ENCODE data around the gene TPM4. TPM values are rescaled to one million over a fixed set of nuclear protein-coding genes. Genes with fewer than 3 reads are reported as not detected.

TPM4 gene
- polyA plus RNA-seq, 1 donor from 2014 or later, result 119 TPM

GRCh38 chr19:16032509-16033135 is 43.7 kb upstream of the TPM4 start:
- Histone ChIP-seq H3K36me3 (ENCODE audit: insufficient read depth, low read length) (no peaks in the 10 kb centered on the region), H3K27ac (ENCODE audit: low read length) (no peak overlapping the region), H4K20me1 (ENCODE audit: insufficient read depth) (no peaks in the 10 kb centered on the region), H3K79me2 (replicated peaks; ENCODE audit: insufficient read depth, low read length) (no peaks in the 10 kb centered on the region), H2AFZ (ENCODE audit: low read depth, low read length) (no peak overlapping the region), H3K4me2 (ENCODE audit: low read length) (no peak overlapping the region), H3K9me2 (ENCODE audit: insufficient read depth, low read length) (no peaks in the 10 kb centered on the region), H3K9ac (ENCODE audit: low read length) (no peak overlapping the region), H3K4me3 (ENCODE audit: low read length) (no peak overlapping the region), H3K27me3 (ENCODE audit: insufficient read depth, low read depth, low read length) (no peaks in the 10 kb centered on the region), H3K9me3 (ENCODE audit: low read length) (no peaks in the 10 kb centered on the region), H3F3A (ENCODE audit: insufficient read depth, low read length, poor library complexity, severe bottlenecking) (no peaks in the 10 kb centered on the region)
- no peak for TF ChIP-seq REST (IDR thresholded peaks at IDR 0.05; ENCODE audit: borderline replicate concordance)
- TF ChIP-seq EP300 (conservative IDR thresholded peaks at IDR 0.05; ENCODE audit: poor library complexity, severe bottlenecking), result no peak
- TF ChIP-seq EZH2 (IDR thresholded peaks at IDR 0.05; ENCODE audit: borderline replicate concordance, insufficient read depth, low read length, poor library complexity, severe bottlenecking), result no peak
- TF ChIP-seq RAD21 (conservative IDR thresholded peaks at IDR 0.05), result no peak
- no peak for TF ChIP-seq CTCF (IDR thresholded peaks at IDR 0.05; ENCODE audit: poor library complexity, severe bottlenecking)
- TF ChIP-seq SMC3 (conservative IDR thresholded peaks at IDR 0.05; ENCODE audit: poor library complexity), result no peak
- no peak for TF ChIP-seq TAF1 (IDR thresholded peaks at IDR 0.05; ENCODE audit: low read depth)

GRCh38 chr19:16033136-16033530 is 43.2 kb upstream of the TPM4 start:
- Histone ChIP-seq H3K9me2 (ENCODE audit: insufficient read depth, low read length) (no peaks in the 10 kb centered on the region), H3K9ac (ENCODE audit: low read length) (no peak overlapping the region), H4K20me1 (ENCODE audit: insufficient read depth) (no peaks in the 10 kb centered on the region), H3K4me2 (ENCODE audit: low read length) (no peak overlapping the region), H3K27ac (ENCODE audit: low read length) (no peak overlapping the region), H3F3A (ENCODE audit: insufficient read depth, low read length, poor library complexity, severe bottlenecking) (no peaks in the 10 kb centered on the region), H3K36me3 (ENCODE audit: insufficient read depth, low read length) (no peaks in the 10 kb centered on the region), H3K79me2 (replicated peaks; ENCODE audit: insufficient read depth, low read length) (no peaks in the 10 kb centered on the region), H3K4me3 (ENCODE audit: low read length) (no peak overlapping the region), H3K9me3 (ENCODE audit: low read length) (no peaks in the 10 kb centered on the region), H2AFZ (ENCODE audit: low read depth, low read length) (no peak overlapping the region), H3K27me3 (ENCODE audit: insufficient read depth, low read depth, low read length) (no peaks in the 10 kb centered on the region)
- TF ChIP-seq POLR2AphosphoS5 (IDR thresholded peaks at IDR 0.05) (no peak), EZH2 (IDR thresholded peaks at IDR 0.05; ENCODE audit: borderline replicate concordance, insufficient read depth, low read length, poor library complexity, severe bottlenecking) (no peak), RAD21 (conservative IDR thresholded peaks at IDR 0.05) (no peak), TAF1 (IDR thresholded peaks at IDR 0.05; ENCODE audit: low read depth) (no peak), REST (IDR thresholded peaks at IDR 0.05; ENCODE audit: borderline replicate concordance) (no peak), EP300 (conservative IDR thresholded peaks at IDR 0.05; ENCODE audit: poor library complexity, severe bottlenecking) (no peak), MXI1 (conservative IDR thresholded peaks at IDR 0.05; ENCODE audit: poor library complexity, severe bottlenecking) (no peak), SMC3 (conservative IDR thresholded peaks at IDR 0.05; ENCODE audit: poor library complexity) (no peak)
